ENCODE data around the gene SLC31A1. TPM values are rescaled to one million over a fixed set of nuclear protein-coding genes. Genes with fewer than 3 reads are reported as not detected.
"Not testable (repeated sequence)": the region's sequence is repeated elsewhere in the genome, so short reads cannot be mapped to it uniquely, and the experiment has no call there.

The SLC31A1 gene
- total RNA-seq, 8 experiments from 2014 or later, result 10.9 to 25.5 (median 18.7) TPM

DNA sequence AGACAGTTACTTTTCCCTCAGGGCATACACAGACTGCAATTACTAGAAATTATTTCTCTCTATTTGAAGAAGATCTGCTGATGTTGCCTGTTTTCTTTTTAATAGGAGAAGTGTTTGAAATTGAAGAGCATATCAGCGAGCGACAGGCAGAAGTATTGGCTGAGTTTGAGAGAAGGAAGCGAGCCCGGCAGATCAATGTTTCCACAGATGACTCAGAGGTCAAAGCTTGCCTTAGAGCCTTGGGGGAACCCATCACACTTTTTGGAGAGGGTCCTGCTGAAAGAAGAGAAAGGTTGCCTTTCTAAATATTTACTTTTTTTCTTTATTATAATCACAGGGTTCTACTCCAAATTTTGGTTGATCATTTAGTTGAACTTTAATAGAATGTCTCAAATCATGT lies 57.5 kb downstream of the SLC31A1 start:
- ATAC-seq (replicated peaks in 6 of 8), result no peak
- H3K4me1 ChIP-seq (replicated peaks in 1 of 2), result peaks cover 8 to 12% of the 10 kb centered on the region in 2 donors
- no peak overlapping the region for H3K4me3 ChIP-seq
- H3K27ac ChIP-seq, result no peak overlapping the region
- in situ Hi-C loops (cut with MboI; ENCODE audit: low pct_unique_long_range_greater_than_20kb in 2 of 9, low sequenced_read_pairs in 9 of 9, unreplicated experiment in 9 of 9), result no loop called here
- 76 to 100% (median 92%) methylated on average over 2 to 4 of the region's 4 CpGs; no CpG with 5 or more reads in 2 of the 10 experiments for WGBS, 10 experiments

DNA sequence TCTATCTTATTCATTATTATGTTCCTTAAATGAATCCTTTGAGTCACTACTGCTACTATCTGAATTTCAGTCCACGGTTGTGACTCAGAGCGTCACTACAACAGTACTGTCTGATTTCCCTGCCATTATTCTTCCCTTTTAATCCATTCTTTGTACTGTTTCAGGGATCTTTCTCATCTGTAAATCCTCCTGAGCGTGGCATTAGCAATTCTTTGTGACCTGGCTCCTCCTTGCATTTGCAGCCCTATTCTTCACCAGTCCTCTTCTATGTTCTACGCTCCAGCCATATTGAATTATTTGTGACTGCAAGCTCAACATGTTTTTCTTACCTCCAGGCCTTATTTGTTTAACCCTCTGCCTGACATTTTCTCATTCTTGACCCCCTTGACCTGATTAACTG lies 60.0 kb downstream of the SLC31A1 start:
- WGBS, 10 experiments, result 78 to 100% (median 96%) methylated on average over 1 to 4 of the region's 4 CpGs
- no peak for ATAC-seq (replicated peaks in 6 of 8)
- in situ Hi-C loops (cut with MboI; ENCODE audit: low pct_unique_long_range_greater_than_20kb in 2 of 9, low sequenced_read_pairs in 9 of 9, unreplicated experiment in 9 of 9), result no loop called here
- Histone ChIP-seq H3K4me1 (replicated peaks in 1 of 2) (peaks cover 1 to 5% of the 10 kb centered on the region in 2 donors), H3K4me3 (no peak overlapping the region), H3K27ac (no peak overlapping the region)

DNA sequence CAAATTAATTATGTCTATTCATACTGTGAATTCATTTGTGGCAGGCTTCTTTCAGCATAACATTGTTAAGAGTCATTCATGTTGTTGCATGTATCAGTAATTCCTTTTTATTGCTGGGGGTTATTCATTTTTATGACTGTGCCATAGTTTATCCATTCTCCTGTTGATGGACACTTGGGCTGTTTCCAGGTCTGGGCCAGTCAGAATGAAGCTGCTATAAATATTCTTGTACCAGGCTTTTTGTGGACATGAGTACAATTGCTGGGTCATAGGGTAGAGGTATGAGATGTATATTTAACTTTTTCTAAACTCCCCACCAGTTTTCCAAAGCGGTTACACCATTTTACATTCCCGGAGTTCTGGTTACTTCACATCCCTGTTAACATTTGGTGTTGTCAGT lies 67.7 kb downstream of the SLC31A1 start:
- no peak overlapping the region for H3K27ac ChIP-seq
- WGBS, 10 experiments, result 81 to 100% (median 100%) methylated on average over 1 to 2 of the region's 2 CpGs; no CpG with 5 or more reads in 1 of the 10 experiments
- no peaks in the 10 kb centered on the region for H3K4me1 ChIP-seq (replicated peaks in 1 of 2)
- ATAC-seq (replicated peaks in 6 of 8), result no peak
- no peak overlapping the region for H3K4me3 ChIP-seq
- in situ Hi-C loops (cut with MboI; ENCODE audit: low pct_unique_long_range_greater_than_20kb in 2 of 9, low sequenced_read_pairs in 9 of 9, unreplicated experiment in 9 of 9), result no loop called here

DNA sequence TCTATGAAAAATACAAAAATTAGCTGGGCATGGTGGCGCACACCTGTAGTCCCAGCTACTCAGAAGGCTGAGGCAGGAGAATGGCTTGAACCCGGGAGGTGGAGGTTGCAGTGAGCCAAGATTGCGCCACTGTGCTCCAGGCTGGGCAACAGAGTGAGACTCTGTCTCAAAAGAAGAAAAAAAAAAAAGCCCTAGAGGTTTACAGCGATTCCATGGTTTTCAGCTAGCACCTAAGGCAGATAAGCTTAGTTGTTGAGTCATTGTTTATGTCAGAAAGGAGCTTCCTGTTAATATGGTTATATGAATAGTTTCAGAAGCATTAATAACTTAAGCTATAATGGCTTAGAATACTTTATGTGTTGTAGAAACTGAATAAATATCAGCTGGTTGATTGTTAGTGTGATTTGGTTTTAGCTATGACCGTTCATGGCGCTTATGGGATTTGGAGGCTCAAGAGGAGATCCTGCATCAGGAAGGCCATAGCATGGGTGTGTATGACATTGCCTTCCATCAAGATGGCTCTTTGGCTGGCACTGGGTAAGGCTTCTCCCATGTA lies 68.8 kb downstream of the SLC31A1 start:
- 92 to 100% (median 100%) methylated on average over 1 to 6 of the region's 6 CpGs for WGBS, 10 experiments
- in situ Hi-C loops (cut with MboI; ENCODE audit: low pct_unique_long_range_greater_than_20kb in 2 of 9, low sequenced_read_pairs in 9 of 9, unreplicated experiment in 9 of 9), result no loop called here
- ATAC-seq (replicated peaks in 6 of 8), result no peak
- H3K27ac ChIP-seq, result no peak overlapping the region
- no peak overlapping the region for H3K4me3 ChIP-seq
- no peaks in the 10 kb centered on the region for H3K4me1 ChIP-seq (replicated peaks in 1 of 2)

DNA sequence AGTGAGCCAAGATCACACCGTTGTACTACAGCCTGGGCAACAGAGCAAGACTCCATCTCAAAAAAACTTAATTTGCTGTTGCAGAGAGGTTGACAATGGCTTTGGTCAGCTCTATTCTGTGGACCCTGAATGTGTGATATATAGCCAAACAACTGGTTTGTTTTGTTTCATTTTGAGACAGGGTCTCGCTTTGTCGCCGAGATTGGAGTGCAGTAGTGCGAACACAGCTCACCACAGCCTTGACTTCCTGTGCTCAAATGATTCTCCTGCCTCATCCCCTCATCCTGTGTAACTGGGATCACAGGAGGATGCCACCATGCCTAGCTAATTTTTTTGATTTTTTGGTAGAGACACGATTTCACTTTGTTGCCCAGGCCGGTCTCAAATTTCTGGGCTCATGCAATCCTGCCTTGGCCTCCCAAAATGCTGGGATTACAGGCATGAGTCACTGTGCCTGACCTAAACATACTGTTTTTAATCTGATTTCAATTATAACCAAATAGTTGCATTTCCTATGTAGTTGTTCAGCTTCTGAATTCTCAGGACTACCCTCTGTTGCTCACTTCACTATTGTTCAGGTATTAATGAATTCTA lies 72.0 kb downstream of the SLC31A1 start:
- no peak overlapping the region for H3K4me3 ChIP-seq
- peak in 1 of 8 experiments; percentile 60 for ATAC-seq (replicated peaks in 6 of 8)
- H3K27ac ChIP-seq, result no peak overlapping the region
- WGBS, 10 experiments, result 80 to 100% (median 95%) methylated on average over 1 to 6 of the region's 7 CpGs; no CpG with 5 or more reads in 1 of the 10 experiments
- H3K4me1 ChIP-seq (replicated peaks in 1 of 2), result no peaks in the 10 kb centered on the region
- in situ Hi-C loops (cut with MboI; ENCODE audit: low pct_unique_long_range_greater_than_20kb in 2 of 9, low sequenced_read_pairs in 9 of 9, unreplicated experiment in 9 of 9), result no loop called here

DNA sequence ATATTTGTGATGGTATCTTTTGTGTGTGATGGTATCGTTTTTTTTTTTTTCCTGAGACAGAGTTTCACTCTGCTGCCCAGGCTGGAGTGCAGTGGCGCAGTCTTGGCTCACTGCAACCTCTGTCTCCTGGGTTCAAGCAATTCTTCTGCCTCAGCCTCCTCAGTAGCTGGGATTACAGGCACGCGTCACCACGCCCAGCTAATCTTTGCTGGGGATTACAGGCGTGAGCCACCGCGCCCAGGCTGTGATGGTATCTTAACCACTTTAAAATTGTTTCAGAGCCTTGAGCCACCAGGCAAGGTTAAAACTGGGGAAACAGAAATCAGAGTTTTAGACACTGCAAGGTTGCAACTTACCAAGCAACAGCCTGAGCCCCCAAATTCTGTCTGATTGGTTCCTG lies 74.9 kb downstream of the SLC31A1 start:
- H3K4me1 ChIP-seq (replicated peaks in 1 of 2); ATAC-seq (replicated peaks in 6 of 8); H3K4me3 ChIP-seq; in situ Hi-C loops (cut with MboI; ENCODE audit: low pct_unique_long_range_greater_than_20kb in 2 of 9, low sequenced_read_pairs in 9 of 9, unreplicated experiment in 9 of 9); H3K27ac ChIP-seq: not testable (repeated sequence)
- WGBS, 10 experiments, result 90 to 100% (median 99%) methylated on average over 1 to 8 of the region's 8 CpGs; no CpG with 5 or more reads in 4 of the 10 experiments

DNA sequence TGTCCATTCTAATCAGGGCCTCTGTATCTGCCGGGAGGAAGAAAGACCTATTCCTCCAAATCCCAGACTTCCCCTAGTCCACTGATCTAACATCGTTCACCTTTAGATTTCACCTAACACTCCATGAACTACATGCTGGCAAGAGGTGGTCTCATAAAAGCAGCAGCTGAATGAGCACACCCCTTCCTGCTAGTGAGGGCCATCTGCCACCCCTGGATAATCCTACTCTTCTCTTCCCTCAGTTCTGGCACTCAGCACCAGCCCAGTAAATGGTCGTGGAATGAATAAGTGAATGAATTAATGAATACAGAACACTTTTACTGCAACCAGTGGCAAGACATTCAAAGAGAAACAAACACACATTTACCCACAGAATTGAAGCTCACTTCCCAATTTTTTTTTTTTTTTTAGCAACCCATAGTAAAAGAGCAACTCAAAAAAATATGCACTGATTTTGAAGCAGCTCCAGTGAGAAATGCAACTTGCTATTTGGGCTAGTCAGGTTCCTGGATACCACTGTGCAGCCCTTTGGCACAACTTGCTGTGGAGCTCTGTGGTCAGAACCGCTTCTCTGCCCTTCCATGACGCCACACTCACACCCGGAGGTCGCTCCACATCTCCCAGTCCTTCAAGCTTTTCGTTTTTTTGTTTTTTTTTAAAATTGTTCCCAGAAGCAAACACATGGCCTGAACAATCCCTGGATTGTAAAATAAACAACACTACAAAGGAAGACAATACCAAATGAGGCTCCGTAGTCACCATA lies 75.6 kb downstream of the SLC31A1 start:
- peaks cover 0 to 4% of the 10 kb centered on the region in 2 donors for H3K4me1 ChIP-seq (replicated peaks in 1 of 2)
- in situ Hi-C loops (cut with MboI; ENCODE audit: low pct_unique_long_range_greater_than_20kb in 2 of 9, low sequenced_read_pairs in 9 of 9, unreplicated experiment in 9 of 9), result no loop called here
- no peak overlapping the region for H3K27ac ChIP-seq
- no peak for ATAC-seq (replicated peaks in 6 of 8)
- WGBS, 10 experiments, result 35 to 80% (median 67%) methylated on average over 1 to 9 of the region's 9 CpGs; no CpG with 5 or more reads in 1 of the 10 experiments
- no peak overlapping the region for H3K4me3 ChIP-seq

DNA sequence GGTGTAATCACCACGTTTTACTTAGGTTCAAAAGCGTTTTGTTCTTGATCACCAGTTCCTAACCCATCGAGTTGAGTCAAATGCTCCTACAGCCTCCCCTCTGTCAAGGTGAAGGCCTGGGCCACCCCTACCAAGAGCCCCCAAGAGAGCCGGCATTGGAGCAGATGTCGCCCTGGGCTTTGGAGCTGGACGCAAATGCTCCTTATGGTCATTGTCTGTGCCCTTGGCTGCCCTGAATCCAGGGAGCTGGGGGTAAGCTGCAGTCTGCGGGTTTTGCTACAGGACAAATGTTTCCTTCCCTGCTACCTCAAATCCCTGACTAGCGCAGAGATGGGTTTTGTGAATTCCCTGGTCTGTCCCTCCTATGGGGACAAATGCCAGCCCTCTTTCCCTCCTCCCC lies 77.0 kb downstream of the SLC31A1 start:
- in situ Hi-C loops (cut with MboI; ENCODE audit: low pct_unique_long_range_greater_than_20kb in 2 of 9, low sequenced_read_pairs in 9 of 9, unreplicated experiment in 9 of 9), result no loop called here
- H3K27ac ChIP-seq, result no peak overlapping the region
- H3K4me1 ChIP-seq (replicated peaks in 1 of 2), result peaks cover 0 to 4% of the 10 kb centered on the region in 2 donors
- no peak for ATAC-seq (replicated peaks in 6 of 8)
- 71 to 100% (median 78%) methylated on average over 2 to 4 of the region's 8 CpGs; no CpG with 5 or more reads in 6 of the 10 experiments for WGBS, 10 experiments
- H3K4me3 ChIP-seq, result no peak overlapping the region

DNA sequence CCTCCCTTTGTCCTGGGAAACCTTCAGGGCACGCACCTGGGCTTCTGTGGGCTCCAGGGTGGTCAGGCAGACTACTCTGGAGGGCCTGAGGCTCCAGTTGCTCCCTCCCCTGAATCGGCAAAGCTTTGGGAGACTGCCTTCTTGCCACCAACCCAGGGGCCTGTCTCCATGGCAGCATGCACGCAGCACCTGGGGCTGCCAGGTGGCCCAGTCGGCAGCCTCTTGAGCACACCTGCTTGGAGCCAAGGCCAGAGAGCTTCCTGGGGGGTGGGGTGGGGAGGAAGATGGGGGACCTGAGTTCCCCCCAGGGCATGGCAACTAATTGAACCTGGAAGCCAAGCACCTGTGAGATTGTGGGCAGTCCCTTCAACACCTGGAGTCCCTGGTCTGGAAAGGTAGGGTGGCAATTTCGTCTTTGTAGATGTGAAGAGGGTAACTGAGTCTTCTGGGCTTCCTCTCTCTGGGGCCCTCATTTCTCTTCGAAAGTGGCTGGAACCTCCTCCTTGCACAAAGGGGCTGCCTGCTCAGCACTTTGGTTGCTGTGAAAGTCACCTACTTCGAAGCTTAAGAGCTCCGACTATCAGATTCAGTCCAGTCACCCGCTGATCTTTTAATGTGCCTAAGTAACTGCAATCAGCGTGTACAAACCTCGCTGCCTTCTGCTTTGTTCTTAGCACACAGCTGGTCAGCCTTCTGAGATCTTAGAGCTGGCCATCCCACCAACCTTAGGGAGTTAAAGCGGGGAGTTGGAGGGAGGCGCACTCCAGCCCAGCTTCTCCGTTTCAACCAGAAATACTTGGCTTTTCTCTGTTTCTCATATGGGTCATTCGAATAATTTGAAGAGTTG lies 77.8 kb downstream of the SLC31A1 start:
- 74 to 90% (median 79%) methylated on average over 3 to 10 of the region's 15 CpGs; no CpG with 5 or more reads in 1 of the 10 experiments for WGBS, 10 experiments
- in situ Hi-C loops (cut with MboI; ENCODE audit: low pct_unique_long_range_greater_than_20kb in 2 of 9, low sequenced_read_pairs in 9 of 9, unreplicated experiment in 9 of 9), result no loop called here
- H3K4me3 ChIP-seq, result no peak overlapping the region
- ATAC-seq (replicated peaks in 6 of 8), result no peak
- no peak overlapping the region for H3K27ac ChIP-seq
- peaks cover 0 to 4% of the 10 kb centered on the region in 2 donors for H3K4me1 ChIP-seq (replicated peaks in 1 of 2)

DNA sequence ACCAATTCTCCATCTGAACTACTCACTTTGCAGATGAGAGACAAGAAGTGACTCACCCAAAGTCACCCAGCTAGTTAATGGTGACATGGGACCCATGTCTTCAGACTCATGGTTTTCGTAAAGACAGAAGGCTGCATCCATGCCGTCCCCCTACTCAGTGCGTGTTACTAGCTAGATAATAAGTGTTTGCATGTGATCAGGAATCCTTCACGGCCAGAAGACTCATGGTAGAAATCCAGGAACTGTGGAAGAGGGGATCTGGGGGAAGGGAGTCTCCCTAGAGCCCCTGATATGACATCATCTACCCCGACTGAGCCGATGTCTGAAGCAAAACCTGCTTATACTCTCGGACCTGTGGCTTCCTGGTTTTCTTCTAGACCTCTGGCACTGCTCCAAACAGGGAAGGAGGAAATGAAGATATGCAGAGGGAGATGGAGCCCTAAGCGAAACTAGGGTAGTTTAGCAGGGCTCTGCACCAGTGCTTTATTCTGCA lies 78.5 kb downstream of the SLC31A1 start:
- no peak overlapping the region for H3K4me3 ChIP-seq
- peak in 2 of 8 experiments; percentile 43 to 44 for ATAC-seq (replicated peaks in 6 of 8)
- in situ Hi-C loops (cut with MboI; ENCODE audit: low pct_unique_long_range_greater_than_20kb in 2 of 9, low sequenced_read_pairs in 9 of 9, unreplicated experiment in 9 of 9), result loop anchor here in 2 of 9 experiments (25.0 kb wide), 2 partner anchors 287 to 362 kb away; no protein-coding TSS in a partner anchor
- WGBS, 10 experiments, result 43 to 100% (median 72%) methylated on average over 1 to 8 of the region's 8 CpGs; no CpG with 5 or more reads in 2 of the 10 experiments
- H3K27ac ChIP-seq, result no peak overlapping the region
- peaks cover 0 to 4% of the 10 kb centered on the region in 2 donors for H3K4me1 ChIP-seq (replicated peaks in 1 of 2)

DNA sequence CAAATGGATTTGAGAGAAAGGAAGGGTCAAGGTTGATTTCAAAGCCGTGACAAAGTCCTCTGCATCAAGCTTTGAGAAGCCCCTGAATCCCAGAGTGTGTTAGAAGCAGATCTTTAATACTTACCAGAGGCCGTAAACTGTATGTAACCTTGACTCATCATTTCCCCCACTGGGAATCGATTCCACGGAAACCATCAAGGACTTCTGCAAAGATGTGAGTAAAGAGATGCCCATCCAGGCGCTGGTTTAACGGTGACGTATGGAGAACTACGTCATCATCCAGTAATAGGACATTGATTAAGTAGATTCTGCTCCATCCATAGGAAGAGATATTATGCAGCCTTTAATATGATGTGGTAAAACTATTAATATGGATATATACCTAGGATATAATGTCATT lies 80.2 kb downstream of the SLC31A1 start:
- Histone ChIP-seq H3K4me1 (replicated peaks in 1 of 2) (peaks cover 0 to 4% of the 10 kb centered on the region in 2 donors), H3K4me3 (no peak overlapping the region), H3K27ac (no peak overlapping the region)
- 40 to 100% (median 86%) methylated on average over 1 to 8 of the region's 8 CpGs; no CpG with 5 or more reads in 2 of the 10 experiments for WGBS, 10 experiments
- in situ Hi-C loops (cut with MboI; ENCODE audit: low pct_unique_long_range_greater_than_20kb in 2 of 9, low sequenced_read_pairs in 9 of 9, unreplicated experiment in 9 of 9), result loop anchor here in 2 of 9 experiments (25.0 kb wide), 2 partner anchors 286 to 361 kb away; no protein-coding TSS in a partner anchor
- ATAC-seq (replicated peaks in 6 of 8), result peak in 4 of 8 experiments; percentile 21 to 88 (median 52)

DNA sequence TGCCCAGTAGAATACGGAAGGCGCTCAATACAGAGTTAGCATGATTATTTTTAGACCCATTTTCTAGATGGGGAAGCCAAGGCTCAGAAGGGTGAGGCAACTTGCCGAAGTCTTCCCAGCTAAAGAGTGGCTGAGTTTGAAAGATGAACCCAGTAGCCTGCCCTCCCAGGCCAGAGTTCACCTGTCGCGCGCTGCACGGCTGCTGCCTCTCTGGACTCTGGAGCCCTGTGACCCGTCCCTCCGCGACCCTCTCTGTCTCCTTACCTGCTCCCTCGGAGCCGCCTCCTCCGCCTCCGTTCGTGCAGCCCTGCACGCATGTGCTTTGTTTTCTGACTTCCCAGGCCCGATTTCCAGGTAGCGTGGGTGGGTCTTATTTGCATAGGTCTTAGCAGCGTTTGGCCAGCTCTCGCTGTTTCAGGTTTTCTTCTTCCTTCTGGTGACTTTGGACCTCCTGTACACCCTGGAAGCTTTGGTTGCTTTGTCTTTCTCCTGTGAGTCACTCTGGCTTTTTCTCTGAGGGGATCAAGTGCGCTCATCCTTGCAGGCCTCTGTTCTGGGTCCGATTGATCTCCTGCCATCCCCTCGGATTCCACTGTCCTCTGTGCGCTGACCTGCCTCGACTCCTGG lies 81.6 kb downstream of the SLC31A1 start, which contains the start of gene RNF183:
Gene RNF183, minus strand, starts transcription at position 585 of the 627 bp plus-strand sequence. CDS start 5,192 bp downstream, outside the sequence.
- in situ Hi-C loops (cut with MboI; ENCODE audit: low pct_unique_long_range_greater_than_20kb in 2 of 9, low sequenced_read_pairs in 9 of 9, unreplicated experiment in 9 of 9), result loop anchor here in 2 of 9 experiments (25.0 kb wide), 2 partner anchors 284 to 359 kb away; no protein-coding TSS in a partner anchor
- WGBS, 10 experiments, result 68 to 100% (median 85%) methylated on average over 1 to 21 of the region's 25 CpGs
- no peak for ATAC-seq (replicated peaks in 6 of 8)

More for the DNA sequence above, 81.6 kb downstream of the SLC31A1 start, which contains the start of gene RNF183:
- H3K4me3 ChIP-seq, result no peak within 1 kb of the TSS
- peaks cover 0 to 4% of the 10 kb centered on the region in 2 donors for H3K4me1 ChIP-seq (replicated peaks in 1 of 2)
- no peak within 1 kb of the TSS for H3K27ac ChIP-seq
